ENCODE data around the gene KIF25.

The KIF25 gene

DNA sequence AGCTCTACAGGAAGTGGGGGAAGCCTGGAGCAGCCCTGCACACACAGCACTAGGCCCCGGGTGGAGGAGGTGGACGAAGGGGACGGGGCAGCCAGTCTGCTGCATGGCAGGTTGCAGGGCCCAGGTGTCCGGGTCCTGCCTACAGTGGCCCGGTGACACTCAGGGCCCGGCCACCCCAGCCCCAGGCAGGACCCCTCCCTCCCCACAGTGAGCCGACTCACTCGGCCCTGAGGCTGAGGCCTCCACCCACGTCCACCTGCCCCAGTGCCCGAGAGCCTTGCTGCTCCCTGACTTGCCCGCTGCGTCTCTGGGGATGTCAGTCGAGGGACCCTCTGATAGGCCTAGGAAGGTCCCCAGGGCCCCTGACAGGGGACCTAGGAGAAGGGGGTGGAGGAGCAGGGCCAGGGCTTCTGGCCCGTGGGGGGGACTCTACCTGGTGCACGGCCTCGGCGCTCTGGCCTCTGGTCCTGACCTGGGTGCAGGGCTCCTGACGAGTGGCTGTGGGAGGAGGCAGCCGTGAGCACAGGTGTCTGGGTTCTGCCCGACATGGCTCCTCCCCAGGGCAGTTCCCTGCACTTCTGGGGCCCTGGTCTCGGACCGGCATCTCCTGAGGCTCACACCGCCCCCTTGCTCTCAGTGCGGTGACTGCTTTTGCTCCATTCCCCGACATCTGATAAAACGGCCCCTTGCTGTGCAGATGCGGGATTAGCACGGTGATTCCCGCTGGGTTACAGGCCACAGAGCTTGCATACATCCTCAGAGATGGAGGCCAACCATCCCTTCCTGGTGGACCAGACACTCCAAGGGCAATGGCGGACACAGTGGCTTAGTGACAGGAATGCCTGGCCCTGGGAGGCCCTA, 61.5 kb downstream of the KIF25 start:
- Histone ChIP-seq H3K27me3 (ENCODE audit: insufficient read depth, low read length) (no peaks in the 10 kb centered on the region), H2AFZ (ENCODE audit: low read depth, low read length) (no peak overlapping the region), H3K4me1 (ENCODE audit: insufficient read depth, low read length) (no peaks in the 10 kb centered on the region), H3K36me3 (ENCODE audit: insufficient read depth, low read length) (no peaks in the 10 kb centered on the region), H3K9me3 (ENCODE audit: low read length) (peaks cover 3% of the 10 kb centered on the region), H3K4me3 (ENCODE audit: low read length) (no peak overlapping the region)

DNA sequence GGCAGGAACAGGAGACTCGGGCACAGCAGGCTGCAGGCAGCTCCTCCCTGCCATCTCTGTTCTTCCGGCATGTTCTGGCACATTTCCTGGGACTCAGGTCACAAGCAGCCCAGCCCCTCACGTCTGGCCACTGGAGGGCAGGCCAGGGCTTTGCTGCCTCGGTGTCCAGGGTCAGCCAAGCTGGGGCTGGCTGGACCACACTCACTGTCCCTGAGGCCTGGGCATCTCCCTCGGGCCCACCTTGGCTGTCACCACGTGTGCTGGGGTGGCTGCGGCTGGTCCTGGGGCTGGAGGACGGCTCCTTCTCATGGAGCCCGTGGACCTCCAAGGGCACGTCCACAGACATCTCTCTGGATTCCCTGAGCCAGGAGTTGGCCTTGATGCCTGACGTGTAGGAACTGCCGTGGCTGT, 63.1 kb downstream of the KIF25 start:
- Histone ChIP-seq H3K4me3 (ENCODE audit: low read length) (no peak overlapping the region), H3K4me1 (ENCODE audit: insufficient read depth, low read length) (no peaks in the 10 kb centered on the region)

DNA sequence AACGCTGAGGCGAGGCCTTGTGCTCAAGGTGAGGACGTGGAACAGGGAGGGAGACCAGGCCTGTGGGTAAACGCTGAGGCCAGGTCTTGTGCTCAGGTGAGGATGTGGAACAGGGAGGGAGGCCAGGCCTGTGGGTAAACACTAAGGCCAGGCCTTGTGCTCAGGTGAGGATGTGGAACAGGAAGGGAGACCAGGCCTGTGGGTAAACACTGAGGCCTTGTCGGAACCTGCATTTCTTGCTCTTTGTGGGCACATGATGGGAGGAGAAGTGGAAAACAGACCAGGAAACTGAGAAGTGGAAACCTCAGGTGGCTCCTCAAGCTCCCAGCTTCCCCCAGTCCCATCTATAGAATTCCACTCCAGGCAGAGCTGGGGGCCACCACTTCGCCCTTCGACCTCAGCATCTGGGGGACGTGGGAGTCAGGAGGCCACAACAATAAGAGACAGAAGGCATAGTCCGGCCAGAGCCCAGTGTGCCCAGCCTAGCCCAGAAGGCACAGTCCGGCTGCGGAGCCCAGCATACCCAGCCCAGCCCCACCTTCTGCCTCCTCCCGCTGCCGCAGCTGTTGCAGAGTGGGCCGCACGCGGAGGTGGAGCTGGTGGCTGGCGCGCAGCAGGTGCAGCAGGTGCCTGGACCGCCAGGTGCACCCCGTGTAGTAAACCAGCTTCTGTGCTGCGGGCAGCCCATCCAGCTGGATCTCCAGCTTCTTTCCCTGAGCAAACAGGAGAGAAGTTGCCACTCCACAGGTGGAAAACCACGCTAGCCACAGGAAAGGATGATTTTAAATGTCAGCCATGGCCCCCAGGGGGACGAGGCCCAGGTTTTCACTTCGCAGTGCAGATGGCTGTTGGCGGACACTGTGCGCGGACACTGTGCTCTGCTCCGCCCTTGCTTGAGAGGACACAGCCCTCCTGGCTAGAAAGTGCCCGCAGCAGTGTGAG, 64.1 kb downstream of the KIF25 start:
- Histone ChIP-seq H3K4me3 (ENCODE audit: low read length) (no peak overlapping the region), H3K9me3 (ENCODE audit: low read length) (peaks cover 3% of the 10 kb centered on the region), H2AFZ (ENCODE audit: low read depth, low read length) (no peak overlapping the region), H3K36me3 (ENCODE audit: insufficient read depth, low read length) (no peaks in the 10 kb centered on the region), H3K27me3 (ENCODE audit: insufficient read depth, low read length) (no peaks in the 10 kb centered on the region), H3K4me1 (ENCODE audit: insufficient read depth, low read length) (no peaks in the 10 kb centered on the region)

More for the DNA sequence above, 63.1 kb downstream of the KIF25 start:
- H3K27me3 ChIP-seq (ENCODE audit: insufficient read depth, low read length), result no peaks in the 10 kb centered on the region
- H2AFZ ChIP-seq (ENCODE audit: low read depth, low read length), result no peak overlapping the region
- peaks cover 3% of the 10 kb centered on the region for H3K9me3 ChIP-seq (ENCODE audit: low read length)
- H3K36me3 ChIP-seq (ENCODE audit: insufficient read depth, low read length), result no peaks in the 10 kb centered on the region

DNA sequence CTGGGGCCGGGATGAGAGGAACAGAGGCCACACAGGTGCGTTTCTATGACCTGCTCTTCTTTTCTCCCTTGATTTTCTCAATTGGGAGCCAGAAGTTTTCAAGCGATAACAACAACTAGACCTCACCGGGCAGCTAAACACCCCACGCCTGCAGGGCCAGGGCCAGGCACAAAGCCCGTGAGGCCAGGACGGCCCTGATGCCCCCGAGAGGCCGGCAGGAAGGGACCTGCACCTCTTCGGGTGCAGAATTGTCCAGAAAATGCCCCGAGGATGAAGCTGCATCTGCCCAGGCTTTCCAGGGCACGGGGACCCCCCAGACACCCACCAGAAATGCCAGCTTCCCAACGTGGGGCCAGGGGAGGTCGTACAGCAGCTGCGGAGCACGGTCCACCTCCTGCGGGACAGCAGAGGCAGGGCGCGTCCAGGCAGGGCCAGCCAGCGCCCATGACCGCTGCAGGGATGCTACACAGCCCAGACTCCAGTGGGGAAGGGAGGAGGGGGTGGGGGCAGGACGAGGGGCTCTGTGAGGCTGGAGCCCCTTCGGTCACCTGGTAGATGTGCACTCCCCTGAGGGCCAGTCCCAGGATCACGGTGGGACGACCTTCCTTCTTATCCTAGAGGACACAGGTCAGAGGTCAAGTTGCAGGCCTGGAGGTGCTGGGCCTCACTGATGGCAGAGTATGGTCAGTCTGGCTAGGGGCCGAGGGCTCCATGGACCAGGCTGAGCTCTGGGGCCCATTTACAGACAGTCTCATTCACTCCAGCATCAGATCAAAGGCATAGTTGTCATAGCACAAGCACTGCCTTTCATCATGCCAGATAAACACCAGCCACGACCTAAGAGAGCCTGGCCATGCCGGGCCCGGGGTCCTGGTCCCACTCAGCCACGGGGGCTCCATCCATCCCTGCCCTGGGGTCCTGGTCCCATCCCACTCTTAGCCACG, 65.1 kb downstream of the KIF25 start:
- no peaks in the 10 kb centered on the region for H3K4me1 ChIP-seq (ENCODE audit: insufficient read depth, low read length)
- no peak overlapping the region for H2AFZ ChIP-seq (ENCODE audit: low read depth, low read length)
- no peak overlapping the region for H3K4me3 ChIP-seq (ENCODE audit: low read length)
- no peaks in the 10 kb centered on the region for H3K27me3 ChIP-seq (ENCODE audit: insufficient read depth, low read length)
- peaks cover 3% of the 10 kb centered on the region for H3K9me3 ChIP-seq (ENCODE audit: low read length)
- no peaks in the 10 kb centered on the region for H3K36me3 ChIP-seq (ENCODE audit: insufficient read depth, low read length)

DNA sequence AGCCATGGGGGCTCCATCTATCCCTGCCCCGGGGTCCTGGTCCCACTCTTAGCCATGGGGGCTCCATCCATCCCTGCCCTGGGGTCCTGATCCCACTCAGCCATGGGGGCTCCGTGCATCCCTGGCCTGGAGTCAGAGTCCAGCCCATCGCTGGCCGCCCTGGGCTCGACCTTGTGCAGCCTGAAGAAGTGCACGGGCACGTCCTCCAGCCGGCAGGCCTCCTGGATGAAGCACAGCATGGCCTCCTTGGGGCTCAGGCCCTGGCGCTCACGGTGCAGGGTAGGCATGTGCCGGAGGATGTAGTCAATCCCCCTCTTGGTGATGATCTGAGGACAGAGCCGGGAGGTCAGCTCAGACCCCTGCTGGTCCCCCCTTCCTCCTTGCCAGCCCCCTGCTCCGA, 66.0 kb downstream of the KIF25 start:
- H3K4me1 ChIP-seq (ENCODE audit: insufficient read depth, low read length), result no peaks in the 10 kb centered on the region
- no peaks in the 10 kb centered on the region for H3K27me3 ChIP-seq (ENCODE audit: insufficient read depth, low read length)
- H3K36me3 ChIP-seq (ENCODE audit: insufficient read depth, low read length), result no peaks in the 10 kb centered on the region
- H3K4me3 ChIP-seq (ENCODE audit: low read length), result no peak overlapping the region
- H3K9me3 ChIP-seq (ENCODE audit: low read length), result peaks cover 3% of the 10 kb centered on the region
- no peak overlapping the region for H2AFZ ChIP-seq (ENCODE audit: low read depth, low read length)

DNA sequence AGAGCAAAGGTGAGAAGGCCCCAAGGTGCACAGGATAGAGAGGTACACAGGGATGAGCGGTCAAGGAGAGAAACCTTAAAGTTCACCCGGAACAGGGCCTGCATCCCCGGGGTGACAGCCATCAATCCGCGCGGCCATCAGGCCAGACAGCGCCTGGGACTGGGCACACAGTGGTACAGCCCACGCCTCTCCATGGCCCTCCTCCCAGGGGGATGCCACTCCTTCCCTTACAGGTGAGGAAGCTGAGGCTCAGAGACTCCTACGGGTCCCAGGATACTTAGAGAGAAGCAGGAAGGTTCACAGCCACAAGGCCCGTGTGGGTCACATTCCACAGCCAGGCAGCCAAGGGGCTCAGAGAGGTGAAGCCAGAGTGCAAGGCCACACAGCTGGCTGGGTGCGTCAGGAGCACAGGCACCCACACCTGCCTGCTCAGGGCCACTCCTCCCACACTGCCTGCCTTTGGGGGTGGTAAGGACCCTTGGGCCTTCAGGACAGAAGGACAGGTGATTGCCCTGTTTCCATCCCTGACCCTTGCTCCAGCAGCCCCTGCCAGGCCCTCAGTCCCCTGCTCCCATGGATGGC, 66.8 kb downstream of the KIF25 start:
- no peak overlapping the region for H2AFZ ChIP-seq (ENCODE audit: low read depth, low read length)
- peaks cover 3% of the 10 kb centered on the region for H3K9me3 ChIP-seq (ENCODE audit: low read length)
- no peak overlapping the region for H3K4me3 ChIP-seq (ENCODE audit: low read length)
- H3K27me3 ChIP-seq (ENCODE audit: insufficient read depth, low read length), result no peaks in the 10 kb centered on the region
- H3K4me1 ChIP-seq (ENCODE audit: insufficient read depth, low read length), result no peaks in the 10 kb centered on the region
- no peaks in the 10 kb centered on the region for H3K36me3 ChIP-seq (ENCODE audit: insufficient read depth, low read length)

DNA sequence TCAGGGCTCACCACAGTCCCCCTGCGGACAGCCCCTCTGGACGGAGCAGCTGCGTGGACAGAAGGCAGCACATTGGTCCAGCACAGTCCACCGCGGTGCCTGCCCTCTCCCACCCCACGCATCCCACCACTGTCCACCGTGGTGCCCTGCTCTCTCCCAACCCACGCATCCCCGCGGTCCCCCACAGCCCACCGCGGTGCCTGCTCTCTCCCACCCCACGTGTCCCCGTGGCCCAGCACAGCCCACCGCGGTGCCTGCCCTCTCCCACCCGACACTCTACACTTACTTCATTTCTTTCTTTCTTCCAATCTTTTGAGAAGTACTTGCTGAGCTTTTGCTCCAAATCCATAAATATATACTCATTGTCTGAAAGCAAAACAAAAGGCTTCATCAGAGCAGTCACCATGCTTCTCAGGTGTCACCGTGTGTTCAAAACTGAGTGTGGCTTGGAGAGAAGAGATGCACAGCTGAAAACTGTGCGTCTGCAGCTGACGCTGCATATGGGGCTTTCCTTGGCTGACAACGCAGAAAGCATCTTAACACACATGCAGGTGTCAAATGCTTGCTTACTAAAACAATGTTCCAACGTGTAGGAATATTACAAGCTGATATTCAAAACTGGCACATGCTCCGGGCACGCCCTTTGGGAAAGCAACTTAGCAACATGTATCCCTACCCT, 69.7 kb downstream of the KIF25 start:
- H3K36me3 ChIP-seq (ENCODE audit: insufficient read depth, low read length), result no peaks in the 10 kb centered on the region
- peaks cover 3% of the 10 kb centered on the region for H3K9me3 ChIP-seq (ENCODE audit: low read length)
- no peaks in the 10 kb centered on the region for H3K27me3 ChIP-seq (ENCODE audit: insufficient read depth, low read length)
- H2AFZ ChIP-seq (ENCODE audit: low read depth, low read length), result no peak overlapping the region
- H3K4me1 ChIP-seq (ENCODE audit: insufficient read depth, low read length), result no peaks in the 10 kb centered on the region
- no peak overlapping the region for H3K4me3 ChIP-seq (ENCODE audit: low read length)

DNA sequence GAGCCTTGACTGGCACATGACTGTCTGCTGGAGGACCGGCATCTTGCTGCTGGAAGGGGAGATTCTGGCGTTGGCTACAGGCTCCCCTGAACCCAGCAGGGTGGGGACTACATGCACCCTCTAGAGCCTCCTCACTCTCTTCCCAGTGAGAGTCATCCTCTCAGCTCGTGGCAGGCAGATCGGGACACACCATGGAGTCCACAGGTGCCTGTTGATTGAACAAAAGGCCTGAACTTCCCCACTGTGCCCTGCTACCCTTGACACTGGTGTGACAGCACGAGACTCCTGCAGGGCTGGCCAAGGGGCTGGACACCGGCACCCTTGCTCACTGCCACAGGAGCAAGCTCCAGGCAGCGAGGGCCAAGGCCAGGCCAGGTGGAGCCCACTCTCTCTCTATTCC, 73.3 kb downstream of the KIF25 start:
- no peaks in the 10 kb centered on the region for H3K27me3 ChIP-seq (ENCODE audit: insufficient read depth, low read length)
- no peak overlapping the region for H2AFZ ChIP-seq (ENCODE audit: low read depth, low read length)
- no peaks in the 10 kb centered on the region for H3K9me3 ChIP-seq (ENCODE audit: low read length)
- no peaks in the 10 kb centered on the region for H3K4me1 ChIP-seq (ENCODE audit: insufficient read depth, low read length)
- no peaks in the 10 kb centered on the region for H3K36me3 ChIP-seq (ENCODE audit: insufficient read depth, low read length)
- H3K4me3 ChIP-seq (ENCODE audit: low read length), result no peak overlapping the region

DNA sequence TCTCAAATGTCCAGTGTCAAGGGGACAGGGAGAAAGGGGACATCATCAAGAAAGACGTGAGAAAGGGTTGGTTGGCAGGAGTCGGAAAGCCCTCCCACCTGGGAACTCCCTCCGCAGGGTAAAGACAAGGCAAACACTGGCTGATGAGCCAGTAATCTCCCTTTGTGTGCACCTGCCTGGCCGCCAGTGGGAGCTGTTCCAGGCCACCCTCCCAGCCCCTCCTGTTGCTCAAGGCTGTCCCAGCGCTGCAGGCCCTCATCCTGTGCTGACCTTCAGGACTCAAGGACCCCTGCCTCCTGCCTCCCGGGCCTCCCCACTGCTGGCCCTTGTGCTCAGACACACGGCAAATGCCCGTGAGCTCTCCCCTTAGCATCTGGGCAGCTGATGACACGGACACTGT, 74.1 kb downstream of the KIF25 start:
- Histone ChIP-seq H2AFZ (ENCODE audit: low read depth, low read length) (no peak overlapping the region), H3K27me3 (ENCODE audit: insufficient read depth, low read length) (no peaks in the 10 kb centered on the region), H3K9me3 (ENCODE audit: low read length) (no peaks in the 10 kb centered on the region), H3K36me3 (ENCODE audit: insufficient read depth, low read length) (no peaks in the 10 kb centered on the region), H3K4me1 (ENCODE audit: insufficient read depth, low read length) (no peaks in the 10 kb centered on the region), H3K4me3 (ENCODE audit: low read length) (no peak overlapping the region)

DNA sequence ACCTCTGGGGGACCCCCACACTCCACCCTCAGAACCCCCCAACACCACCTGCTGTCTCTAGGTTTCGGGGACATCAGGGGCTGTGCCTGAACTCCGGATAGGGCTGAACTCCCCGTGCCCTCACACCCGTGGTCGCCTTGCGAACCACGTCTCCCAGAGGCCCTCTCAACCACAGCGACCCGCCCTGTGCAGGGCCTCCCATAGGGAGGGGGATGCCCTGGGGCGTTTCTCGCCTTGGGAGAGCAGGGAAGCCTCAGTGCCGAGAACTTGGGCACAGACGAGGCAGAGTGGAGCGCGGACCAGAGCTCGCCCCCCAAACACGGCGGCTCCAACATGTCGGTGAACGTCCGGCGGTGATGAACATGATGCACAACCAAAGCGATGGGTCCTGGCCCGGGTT, 74.8 kb downstream of the KIF25 start:
- Histone ChIP-seq H3K36me3 (ENCODE audit: insufficient read depth, low read length) (no peaks in the 10 kb centered on the region), H3K9me3 (ENCODE audit: low read length) (no peaks in the 10 kb centered on the region), H3K27me3 (ENCODE audit: insufficient read depth, low read length) (no peaks in the 10 kb centered on the region), H3K4me1 (ENCODE audit: insufficient read depth, low read length) (no peaks in the 10 kb centered on the region), H3K4me3 (ENCODE audit: low read length) (no peak overlapping the region), H2AFZ (ENCODE audit: low read depth, low read length) (no peak overlapping the region)

DNA sequence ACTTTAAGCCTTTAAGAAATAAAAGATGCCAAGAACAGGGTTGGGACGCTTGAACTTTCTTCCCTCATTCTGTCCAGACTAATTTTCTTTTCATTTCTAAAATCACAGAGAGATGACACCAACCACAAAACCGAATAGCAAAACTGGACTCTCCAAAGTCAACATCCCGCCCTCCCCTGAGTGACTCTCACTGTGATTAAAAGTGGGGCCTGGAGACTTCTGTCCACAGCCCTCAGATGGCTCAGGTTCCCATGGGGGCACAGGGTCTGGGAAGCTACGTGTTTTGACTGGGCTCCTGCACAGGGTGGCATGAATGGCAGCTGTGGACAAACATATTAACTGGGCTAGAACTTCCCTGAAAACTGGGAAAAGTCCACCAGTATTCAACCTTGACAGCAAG, 75.3 kb downstream of the KIF25 start:
- Histone ChIP-seq H3K9me3 (ENCODE audit: low read length) (no peaks in the 10 kb centered on the region), H3K4me1 (ENCODE audit: insufficient read depth, low read length) (no peaks in the 10 kb centered on the region), H3K27me3 (ENCODE audit: insufficient read depth, low read length) (no peaks in the 10 kb centered on the region), H3K4me3 (ENCODE audit: low read length) (no peak overlapping the region), H2AFZ (ENCODE audit: low read depth, low read length) (no peak overlapping the region), H3K36me3 (ENCODE audit: insufficient read depth, low read length) (no peaks in the 10 kb centered on the region)
